ENCODE results near the gene SLC39A10. TPM values are rescaled to one million over a fixed set of nuclear protein-coding genes. Genes with fewer than 3 reads are reported as not detected.
A peak's percentile ranks its signal among the peaks of the same experiment; 100 is the strongest.

SLC39A10 gene
- total and polyA plus RNA-seq, 2 of the 4 experiments (the other 2 are of a cell fraction), result 17.6 to 64.7 TPM

- Histone ChIP-seq H3K23ac (ENCODE audit: low read depth, low read length) (no peak overlapping the region), H3K4me3 (ENCODE audit: insufficient read depth, low read depth, low read length) (no peak overlapping the region), H3K56ac (ENCODE audit: extremely low read depth, insufficient read depth, low read length) (no peak overlapping the region), H3K4me1 (ENCODE audit: control insufficient read depth, insufficient read depth, low read length) (no peaks in the 10 kb centered on the region), H2BK15ac (ENCODE audit: low read depth, low read length) (no peak overlapping the region), H4K91ac (ENCODE audit: insufficient read depth, low read depth, low read length) (no peak overlapping the region), H3K36me3 (ENCODE audit: control insufficient read depth, insufficient read depth, low read length) (peaks cover 4% of the 10 kb centered on the region; the same call in 1 of the 2 replicates), H3K9me1 (ENCODE audit: insufficient read depth, low read length) (no peaks in the 10 kb centered on the region), H2AFZ (replicated peaks; ENCODE audit: low read length, poor library complexity) (no peak overlapping the region), H3K27me3 (ENCODE audit: control insufficient read depth, insufficient read depth, low read length) (no peaks in the 10 kb centered on the region), H2AK9ac (replicated peaks; ENCODE audit: low read depth, low read length, poor library complexity) (peak overlapping the region; percentile 37), H3K9me3 (ENCODE audit: control insufficient read depth, insufficient read depth, low read length) (peaks cover 3% of the 10 kb centered on the region; the same call in 1 of the 2 replicates), H4K5ac (ENCODE audit: low read depth, low read length) (no peak overlapping the region), H3K27ac (ENCODE audit: insufficient read depth, low read length) (no peak overlapping the region), H2BK120ac (ENCODE audit: low read depth, low read length) (no peak overlapping the region), H4K8ac (ENCODE audit: low read depth in 2 of 2, low read length in 2 of 2) (no peak overlapping the region), H3K9ac (ENCODE audit: low read depth, low read length) (no peak overlapping the region), H2BK20ac (ENCODE audit: low read depth, low read length) (no peak overlapping the region), H3K14ac (replicated peaks; ENCODE audit: low read depth, low read length) (no peak overlapping the region; the same call in 1 of the 2 replicates), H2AK5ac (ENCODE audit: low read depth, low read length) (no peak overlapping the region), H4K20me1 (ENCODE audit: insufficient read depth, low read length) (no peaks in the 10 kb centered on the region), H3K4me2 (ENCODE audit: low read depth, low read length) (no peak overlapping the region), H2BK5ac (ENCODE audit: low read depth, low read length, poor library complexity, severe bottlenecking) (no peak overlapping the region), H3K18ac (ENCODE audit: low read depth, low read length) (no peak overlapping the region), H3K4ac (ENCODE audit: low read depth, low read length) (no peak overlapping the region), H3K79me1 (ENCODE audit: low read depth in 1 of 2, low read length in 2 of 2) (peaks cover 25 to 29% of the 10 kb centered on the region in 2 experiments)
- ChIA-PET POLR2A (ENCODE audit: unreplicated experiment) (no interaction called here), CTCF (interaction anchor here (0.7 kb wide), 1 partner anchor 13 kb away, joined by 3 read pairs; no protein-coding TSS in a partner anchor)
- in situ Hi-C loops (cut with MboI; ENCODE audit: low sequenced_read_pairs), result no loop called here
- ATAC-seq (ENCODE audit: low read depth) (no peak), DNase-seq (no peak)
- 100% methylated on average over 1 of the region's 8 CpGs; no CpG with 5 or more reads in 1 of the 2 experiments for WGBS, 2 experiments (ENCODE audit: extremely low coverage in 2 of 2, insufficient read length in 1 of 2)
- TF ChIP-seq RCOR1 (IDR thresholded peaks at IDR 0.05; ENCODE audit: insufficient replicate concordance, low read length) (no peak), POLR2A (IDR thresholded peaks at IDR 0.05; ENCODE audit: low read depth, low read length) (no peak), CEBPB (IDR thresholded peaks at IDR 0.05; ENCODE audit: low read depth, low read length) (no peak), CHD1 (IDR thresholded peaks at IDR 0.05; ENCODE audit: low read depth, low read length) (no peak), USF2 (IDR thresholded peaks at IDR 0.05; ENCODE audit: low read depth, low read length) (no peak), ELK1 (IDR thresholded peaks at IDR 0.05; ENCODE audit: borderline replicate concordance, low read depth, low read length) (no peak), RAD21 (IDR thresholded peaks at IDR 0.05; ENCODE audit: low read length) (no peak), MXI1 (IDR thresholded peaks at IDR 0.05; ENCODE audit: borderline replicate concordance, low read depth, low read length) (no peak), BHLHE40 (IDR thresholded peaks at IDR 0.05; ENCODE audit: low read depth, low read length) (no peak), RFX5 (IDR thresholded peaks at IDR 0.05; ENCODE audit: low read depth, low read length) (no peak), MAZ (IDR thresholded peaks at IDR 0.05; ENCODE audit: borderline replicate concordance, low read depth, low read length) (no peak), FOS (IDR thresholded peaks at IDR 0.05; ENCODE audit: low read depth, low read length) (no peak), SMC3 (IDR thresholded peaks at IDR 0.05; ENCODE audit: low read depth, low read length) (no peak), NFE2L2 (IDR thresholded peaks at IDR 0.05; ENCODE audit: low read depth, low read length) (no peak), CTCF (conservative IDR thresholded peaks at IDR 0.05; ENCODE audit: low read depth, low read length) (no peak), MAFK (IDR thresholded peaks at IDR 0.05; ENCODE audit: low read depth, low read length) (no peak)
- dilution Hi-C loops (cut with HindIII; ENCODE audit: low sequenced_read_pairs, unreplicated experiment), result no loop called here
- intact Hi-C loops (cut with micrococcal nuclease), result no loop called here
- no TSS peak for BruUV-seq (replicated peaks)
These were observed 38.1 kb downstream of the SLC39A10 start for GRCh38 chr2:195695002-195695631.

All from IMR-90 (cell line).